ENCODE measurements around the gene GTPBP8.
A peak's percentile ranks its signal among the peaks of the same experiment; 100 is the strongest.

Gene GTPBP8

DNA sequence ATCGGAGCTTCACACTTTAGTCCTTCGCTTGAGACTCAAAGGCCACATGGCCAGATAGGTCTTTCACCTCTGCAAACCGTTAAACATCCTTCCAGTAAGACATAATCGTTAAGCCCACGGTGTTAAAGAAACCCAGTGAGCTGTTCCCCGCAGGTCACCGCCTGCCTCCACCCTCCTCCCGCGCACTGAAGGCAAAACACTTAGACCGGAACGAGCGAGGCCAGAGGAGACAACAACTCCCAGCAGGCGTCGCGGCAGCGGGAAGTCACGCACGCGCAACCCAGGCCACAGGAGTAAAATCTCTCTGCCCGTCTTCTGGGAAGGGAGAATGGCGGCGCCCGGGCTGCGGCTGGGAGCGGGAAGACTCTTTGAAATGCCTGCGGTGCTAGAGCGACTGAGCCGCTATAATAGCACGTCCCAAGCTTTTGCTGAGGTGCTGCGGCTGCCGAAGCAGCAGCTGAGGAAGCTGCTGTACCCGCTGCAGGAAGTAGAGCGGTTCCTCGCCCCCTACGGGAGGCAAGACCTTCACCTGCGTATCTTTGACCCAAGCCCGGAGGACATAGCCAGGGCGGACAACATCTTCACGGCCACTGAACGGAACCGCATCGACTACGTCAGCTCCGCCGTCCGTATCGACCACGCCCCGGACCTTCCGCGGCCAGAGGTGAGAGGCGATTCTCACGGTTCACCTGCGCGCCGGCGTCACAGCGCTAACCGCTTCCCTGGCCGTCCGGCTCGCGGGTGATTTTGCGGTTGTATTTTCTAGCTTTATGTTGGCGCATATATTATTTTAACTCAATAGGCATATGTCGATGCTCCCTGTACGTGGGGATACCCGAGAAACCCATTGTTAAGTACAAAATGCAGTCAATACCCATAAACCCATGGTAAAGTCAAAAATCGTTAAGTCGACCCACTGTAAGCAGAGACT lies at the start of gene GTPBP8 (continued):
- no peak for TF ChIP-seq GLIS1 (tag by site-specific recombination; IDR thresholded peaks at IDR 0.05)
- TF ChIP-seq, protein P1, sequence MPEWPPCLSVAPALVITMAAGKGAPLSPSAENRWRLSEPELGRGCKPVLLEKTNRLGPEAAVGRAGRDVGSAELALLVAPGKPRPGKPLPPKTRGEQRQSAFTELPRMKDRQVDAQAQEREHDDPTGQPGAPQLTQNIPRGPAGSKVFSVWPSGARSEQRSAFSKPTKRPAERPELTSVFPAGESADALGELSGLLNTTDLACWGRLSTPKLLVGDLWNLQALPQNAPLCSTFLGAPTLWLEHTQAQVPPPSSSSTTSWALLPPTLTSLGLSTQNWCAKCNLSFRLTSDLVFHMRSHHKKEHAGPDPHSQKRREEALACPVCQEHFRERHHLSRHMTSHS (tag by site-specific recombination; IDR thresholded peaks at IDR 0.05): no peak
- TF ChIP-seq, protein P2, sequence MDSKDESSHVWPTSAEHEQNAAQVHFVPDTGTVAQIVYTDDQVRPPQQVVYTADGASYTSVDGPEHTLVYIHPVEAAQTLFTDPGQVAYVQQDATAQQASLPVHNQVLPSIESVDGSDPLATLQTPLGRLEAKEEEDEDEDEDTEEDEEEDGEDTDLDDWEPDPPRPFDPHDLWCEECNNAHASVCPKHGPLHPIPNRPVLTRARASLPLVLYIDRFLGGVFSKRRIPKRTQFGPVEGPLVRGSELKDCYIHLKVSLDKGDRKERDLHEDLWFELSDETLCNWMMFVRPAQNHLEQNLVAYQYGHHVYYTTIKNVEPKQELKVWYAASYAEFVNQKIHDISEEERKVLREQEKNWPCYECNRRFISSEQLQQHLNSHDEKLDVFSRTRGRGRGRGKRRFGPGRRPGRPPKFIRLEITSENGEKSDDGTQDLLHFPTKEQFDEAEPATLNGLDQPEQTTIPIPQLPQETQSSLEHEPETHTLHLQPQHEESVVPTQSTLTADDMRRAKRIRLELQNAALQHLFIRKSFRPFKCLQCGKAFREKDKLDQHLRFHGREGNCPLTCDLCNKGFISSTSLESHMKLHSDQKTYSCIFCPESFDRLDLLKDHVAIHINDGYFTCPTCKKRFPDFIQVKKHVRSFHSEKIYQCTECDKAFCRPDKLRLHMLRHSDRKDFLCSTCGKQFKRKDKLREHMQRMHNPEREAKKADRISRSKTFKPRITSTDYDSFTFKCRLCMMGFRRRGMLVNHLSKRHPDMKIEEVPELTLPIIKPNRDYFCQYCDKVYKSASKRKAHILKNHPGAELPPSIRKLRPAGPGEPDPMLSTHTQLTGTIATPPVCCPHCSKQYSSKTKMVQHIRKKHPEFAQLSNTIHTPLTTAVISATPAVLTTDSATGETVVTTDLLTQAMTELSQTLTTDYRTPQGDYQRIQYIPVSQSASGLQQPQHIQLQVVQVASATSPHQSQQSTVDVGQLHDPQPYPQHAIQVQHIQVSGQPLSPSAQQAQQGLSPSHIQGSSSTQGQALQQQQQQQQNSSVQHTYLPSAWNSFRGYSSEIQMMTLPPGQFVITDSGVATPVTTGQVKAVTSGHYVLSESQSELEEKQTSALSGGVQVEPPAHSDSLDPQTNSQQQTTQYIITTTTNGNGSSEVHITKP (tag by site-specific recombination; IDR thresholded peaks at IDR 0.05): peak; percentile 74
- peak; percentile 47; the same call in 1 of the 2 replicates for TF ChIP-seq SP2 (tag by site-specific recombination; IDR thresholded peaks at IDR 0.05)
- TF ChIP-seq ZNF692 (tag by site-specific recombination; IDR thresholded peaks at IDR 0.05): peak; percentile 68; the same call in 1 of the 2 replicates
- TF ChIP-seq ZNF623 (tag by site-specific recombination; IDR thresholded peaks at IDR 0.05): no peak
- peak; percentile 54; the same call in 1 of the 2 replicates for TF ChIP-seq ZXDB (tag by site-specific recombination; IDR thresholded peaks at IDR 0.05)
- no peak for TF ChIP-seq ZNF776 (tag by site-specific recombination; IDR thresholded peaks at IDR 0.05; ENCODE audit: borderline replicate concordance)
- TF ChIP-seq PRDM1 (tag by site-specific recombination; IDR thresholded peaks at IDR 0.05): no peak
- TF ChIP-seq AEBP2 (tag by site-specific recombination; IDR thresholded peaks at IDR 0.05; ENCODE audit: borderline replicate concordance): no peak
- TF ChIP-seq HOXA7 (CRISPR knock-in tag; IDR thresholded peaks at IDR 0.05; ENCODE audit: borderline replicate concordance): no peak
- TF ChIP-seq ZNF138 (tag by site-specific recombination; IDR thresholded peaks at IDR 0.05; ENCODE audit: borderline replicate concordance): no peak
- TF ChIP-seq ZNF600 (tag by site-specific recombination; IDR thresholded peaks at IDR 0.05): 0 out of 2 replicates have a peak, but pooled peaks have one; percentile 11
- TF ChIP-seq ZEB2 (tag by site-specific recombination; IDR thresholded peaks at IDR 0.05): peak; percentile 84
- peak; percentile 95 for TF ChIP-seq ZNF335 (tag by site-specific recombination; conservative IDR thresholded peaks at IDR 0.05)
- no peak for TF ChIP-seq ZNF223 (tag by site-specific recombination; IDR thresholded peaks at IDR 0.05)
- TF ChIP-seq ZNF571 (tag by site-specific recombination; IDR thresholded peaks at IDR 0.05): no peak
- TF ChIP-seq ZNF621 (tag by site-specific recombination; IDR thresholded peaks at IDR 0.05): no peak
- TF ChIP-seq, protein P3, sequence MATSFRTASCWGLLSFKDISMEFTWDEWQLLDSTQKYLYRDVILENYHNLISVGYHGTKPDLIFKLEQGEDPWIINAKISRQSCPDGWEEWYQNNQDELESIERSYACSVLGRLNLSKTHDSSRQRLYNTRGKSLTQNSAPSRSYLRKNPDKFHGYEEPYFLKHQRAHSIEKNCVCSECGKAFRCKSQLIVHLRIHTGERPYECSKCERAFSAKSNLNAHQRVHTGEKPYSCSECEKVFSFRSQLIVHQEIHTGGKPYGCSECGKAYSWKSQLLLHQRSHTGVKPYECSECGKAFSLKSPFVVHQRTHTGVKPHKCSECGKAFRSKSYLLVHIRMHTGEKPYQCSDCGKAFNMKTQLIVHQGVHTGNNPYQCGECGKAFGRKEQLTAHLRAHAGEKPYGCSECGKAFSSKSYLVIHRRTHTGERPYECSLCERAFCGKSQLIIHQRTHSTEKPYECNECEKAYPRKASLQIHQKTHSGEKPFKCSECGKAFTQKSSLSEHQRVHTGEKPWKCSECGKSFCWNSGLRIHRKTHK (tag by site-specific recombination; IDR thresholded peaks at IDR 0.05): no peak
- TF ChIP-seq, protein P4, sequence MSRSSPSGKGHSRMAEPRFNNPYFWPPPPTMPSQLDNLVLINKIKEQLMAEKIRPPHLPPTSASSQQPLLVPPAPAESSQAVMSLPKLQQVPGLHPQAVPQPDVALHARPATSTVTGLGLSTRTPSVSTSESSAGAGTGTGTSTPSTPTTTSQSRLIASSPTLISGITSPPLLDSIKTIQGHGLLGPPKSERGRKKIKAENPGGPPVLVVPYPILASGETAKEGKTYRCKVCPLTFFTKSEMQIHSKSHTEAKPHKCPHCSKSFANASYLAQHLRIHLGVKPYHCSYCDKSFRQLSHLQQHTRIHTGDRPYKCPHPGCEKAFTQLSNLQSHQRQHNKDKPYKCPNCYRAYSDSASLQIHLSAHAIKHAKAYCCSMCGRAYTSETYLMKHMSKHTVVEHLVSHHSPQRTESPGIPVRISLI (tag by site-specific recombination; IDR thresholded peaks at IDR 0.05): no peak
- no peak for TF ChIP-seq SETDB1 (IDR thresholded peaks at IDR 0.05; ENCODE audit: insufficient read length, low read length)
- no peak for TF ChIP-seq ZNF701 (tag by site-specific recombination; IDR thresholded peaks at IDR 0.05)
- TF ChIP-seq SP3 (tag by site-specific recombination; IDR thresholded peaks at IDR 0.05): peak; percentile 40; the same call in 1 of the 2 replicates
- TF ChIP-seq ZNF664 (tag by site-specific recombination; IDR thresholded peaks at IDR 0.05): no peak
- no peak for TF ChIP-seq ATF2 (tag by site-specific recombination; IDR thresholded peaks at IDR 0.05; ENCODE audit: low read depth)
- no peak for TF ChIP-seq ZNF169 (tag by site-specific recombination; IDR thresholded peaks at IDR 0.05)

Measured in HEK293 (cell line).